Psoas muscle (tissue), 8 donors: ENCODE measurements around the gene MICAL3. TPM values are rescaled to one million over a fixed set of nuclear protein-coding genes. Genes with fewer than 3 reads are reported as not detected.

Experiments
- ATAC-seq, 4 donors: fragments of 200-7000 bp; cut with Tn5 transposase; one replicate each; pipeline ENCODE4 v1.9.1; 2020; ENCODE audit warnings: moderate library complexity in 3 of 4, mild to moderate bottlenecking in 2 of 4
- DNase-seq, 2 donors: peaks; one replicate each; pipeline ENCODE4 v3.0.0-alpha.2; 2020
- H3K27ac ChIP-seq: fragments of 200-600 bp; one replicate; pipeline ENCODE4 v1.8.0; 2022
- H3K27me3 ChIP-seq, 3 donors: fragments of 200-600 bp in 1 of 3; one replicate each; pipeline versions ENCODE4 v1.6.1 to v1.8.0; 2013 to 2022; ENCODE audit warnings: low read length in 2 of 3, mild to moderate bottlenecking in 2 of 3, moderate library complexity in 1 of 3; ENCODE audit not compliant: insufficient read depth in 3 of 3
- H3K36me3 ChIP-seq, 2 donors: fragments of 200-600 bp in 1 of 2; one replicate each; pipeline versions ENCODE4 v1.6.1 to v1.8.0; 2013 to 2022; ENCODE audit warnings: low read depth in 1 of 2, mild to moderate bottlenecking in 1 of 2, moderate library complexity in 1 of 2; ENCODE audit not compliant: insufficient read depth in 1 of 2
- H3K4me1 ChIP-seq: fragments of 200-600 bp; one replicate; pipeline ENCODE4 v1.8.0; 2022
- H3K4me3 ChIP-seq: fragments of 200-600 bp; one replicate; pipeline ENCODE4 v1.8.0; 2022; ENCODE audit warnings: mild to moderate bottlenecking
- H3K9me3 ChIP-seq: fragments of 200-600 bp; one replicate; pipeline ENCODE4 v1.8.0; 2022
- WGBS, 3 donors: extraction: QIAGEN DNeasy Blood & Tissue Kit; methylation state at CpG; one replicate each; pipeline versions ENCODE4 v1.1.6 to v1.1.7; 2013; 5-methylcytosine and 5-hydroxymethylcytosine counted together
- intact Hi-C, 2 donors: fragments of 100-400 bp; cut with DNase I; formaldehyde crosslinking; loops; one replicate each; pipeline versions ENCODE4 v1.11.0 to v1.14.2; 2022
- polyA plus RNA-seq, 3 donors: library from polyadenylated mRNA; stranded (reverse); fragments of 200-250 nt; gene quantifications; one replicate each; pipeline ENCODE4 v1.2.3, GENCODE V29; 2013
- total RNA-seq, 4 donors: library from RNA; stranded (reverse); fragmentation: NEBNext Ultra II Directional in 2 of 4; extraction: Animal tissue kit (Norgen Biotek cat#: 25700) in 2 of 4; gene quantifications; one replicate each; pipeline versions ENCODE4 v1.2.1 to v1.2.4, GENCODE V29; 2021 to 2023
- TF ChIP-seq, protein P1 (sequence below): fragments of 200-600 bp; IDR thresholded peaks from one replicate; pipeline ENCODE4 v1.8.0; 2022; ENCODE audit warnings: antibody characterized with exemption
- donor health status: healthy with polysubstance abuse.
- donor health status: DM: no; HTN: no; CAD: no; lungs with moderate emphysema.
- donor health status: Bipolar disorder and iron deficiency.
- donor health status: healthy.
- donor health status: DM: yes; HTN: yes; CAD: no.
- donor health status: DM: no; HTN: no; CAD: no.
- donor health status: DM: no; HTN: no; CAD: no.
- donor health status: DM: yes; HTN: yes; CAD: no.

MICAL3 gene
- total and polyA plus RNA-seq, 7 donors, result 2.1 to 38.3 (median 15.5) TPM

DNA sequence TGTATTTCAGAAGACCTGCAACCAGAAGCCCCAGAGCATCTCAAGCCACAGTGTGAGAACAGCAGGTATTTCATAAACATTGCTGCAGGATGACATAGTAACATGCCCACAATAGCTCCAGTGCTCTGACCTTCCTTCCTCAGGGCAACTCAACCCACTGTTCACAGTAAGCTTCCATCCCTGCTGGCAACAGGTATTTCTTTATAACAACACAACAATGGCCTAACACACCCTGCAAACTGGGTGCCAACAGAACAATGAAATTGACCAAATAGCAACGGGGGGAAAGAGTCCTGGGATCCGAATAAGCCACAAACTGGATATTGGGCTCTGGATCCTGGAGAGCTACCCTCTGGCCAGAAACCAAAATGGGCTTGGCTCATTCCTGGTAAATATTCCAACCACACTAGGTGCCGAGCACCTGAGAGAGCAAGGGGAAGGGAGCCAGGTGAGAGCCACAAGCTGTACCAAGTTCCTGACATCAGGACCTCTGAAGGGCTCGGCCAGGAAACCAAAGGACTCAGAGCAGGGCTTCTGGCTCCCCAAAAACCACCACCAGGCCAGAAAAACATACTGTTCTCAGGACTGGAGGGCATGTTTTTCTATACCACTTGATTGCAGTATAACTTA lies 99.5 kb downstream of the MICAL3 start:
- DNase-seq, result no peak
- intact Hi-C loops, result no loop called here
- ATAC-seq, result peak in 2 of 4 donors; percentile 21 to 50
- 49 to 60% (median 57%) methylated on average over 4 of the region's 4 CpGs for WGBS, 3 donors
- Histone ChIP-seq H3K27ac (no peak overlapping the region), H3K27me3 (no peaks in the 10 kb centered on the region), H3K4me3 (no peak overlapping the region), H3K9me3 (no peaks in the 10 kb centered on the region), H3K4me1 (peaks cover 62% of the 10 kb centered on the region), H3K36me3 (no peaks in the 10 kb centered on the region)
- TF ChIP-seq, protein P1, sequence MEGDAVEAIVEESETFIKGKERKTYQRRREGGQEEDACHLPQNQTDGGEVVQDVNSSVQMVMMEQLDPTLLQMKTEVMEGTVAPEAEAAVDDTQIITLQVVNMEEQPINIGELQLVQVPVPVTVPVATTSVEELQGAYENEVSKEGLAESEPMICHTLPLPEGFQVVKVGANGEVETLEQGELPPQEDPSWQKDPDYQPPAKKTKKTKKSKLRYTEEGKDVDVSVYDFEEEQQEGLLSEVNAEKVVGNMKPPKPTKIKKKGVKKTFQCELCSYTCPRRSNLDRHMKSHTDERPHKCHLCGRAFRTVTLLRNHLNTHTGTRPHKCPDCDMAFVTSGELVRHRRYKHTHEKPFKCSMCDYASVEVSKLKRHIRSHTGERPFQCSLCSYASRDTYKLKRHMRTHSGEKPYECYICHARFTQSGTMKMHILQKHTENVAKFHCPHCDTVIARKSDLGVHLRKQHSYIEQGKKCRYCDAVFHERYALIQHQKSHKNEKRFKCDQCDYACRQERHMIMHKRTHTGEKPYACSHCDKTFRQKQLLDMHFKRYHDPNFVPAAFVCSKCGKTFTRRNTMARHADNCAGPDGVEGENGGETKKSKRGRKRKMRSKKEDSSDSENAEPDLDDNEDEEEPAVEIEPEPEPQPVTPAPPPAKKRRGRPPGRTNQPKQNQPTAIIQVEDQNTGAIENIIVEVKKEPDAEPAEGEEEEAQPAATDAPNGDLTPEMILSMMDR, result no peak

GRCh38 chr22:17924076-17924475 lies 100.3 kb downstream of the MICAL3 start:
- H3K36me3 ChIP-seq, result no peaks in the 10 kb centered on the region
- ATAC-seq (no peak), DNase-seq (no peak)
- TF ChIP-seq, protein P1, result no peak
- no peak overlapping the region for H3K4me3 ChIP-seq
- peaks cover 69% of the 10 kb centered on the region for H3K4me1 ChIP-seq
- H3K9me3 ChIP-seq, result no peaks in the 10 kb centered on the region
- 64 to 79% (median 73%) methylated on average over 7 of the region's 7 CpGs for WGBS, 3 donors
- intact Hi-C loops, result no loop called here
- H3K27ac ChIP-seq, result peak overlapping the region; percentile 30
- no peaks in the 10 kb centered on the region for H3K27me3 ChIP-seq

DNA sequence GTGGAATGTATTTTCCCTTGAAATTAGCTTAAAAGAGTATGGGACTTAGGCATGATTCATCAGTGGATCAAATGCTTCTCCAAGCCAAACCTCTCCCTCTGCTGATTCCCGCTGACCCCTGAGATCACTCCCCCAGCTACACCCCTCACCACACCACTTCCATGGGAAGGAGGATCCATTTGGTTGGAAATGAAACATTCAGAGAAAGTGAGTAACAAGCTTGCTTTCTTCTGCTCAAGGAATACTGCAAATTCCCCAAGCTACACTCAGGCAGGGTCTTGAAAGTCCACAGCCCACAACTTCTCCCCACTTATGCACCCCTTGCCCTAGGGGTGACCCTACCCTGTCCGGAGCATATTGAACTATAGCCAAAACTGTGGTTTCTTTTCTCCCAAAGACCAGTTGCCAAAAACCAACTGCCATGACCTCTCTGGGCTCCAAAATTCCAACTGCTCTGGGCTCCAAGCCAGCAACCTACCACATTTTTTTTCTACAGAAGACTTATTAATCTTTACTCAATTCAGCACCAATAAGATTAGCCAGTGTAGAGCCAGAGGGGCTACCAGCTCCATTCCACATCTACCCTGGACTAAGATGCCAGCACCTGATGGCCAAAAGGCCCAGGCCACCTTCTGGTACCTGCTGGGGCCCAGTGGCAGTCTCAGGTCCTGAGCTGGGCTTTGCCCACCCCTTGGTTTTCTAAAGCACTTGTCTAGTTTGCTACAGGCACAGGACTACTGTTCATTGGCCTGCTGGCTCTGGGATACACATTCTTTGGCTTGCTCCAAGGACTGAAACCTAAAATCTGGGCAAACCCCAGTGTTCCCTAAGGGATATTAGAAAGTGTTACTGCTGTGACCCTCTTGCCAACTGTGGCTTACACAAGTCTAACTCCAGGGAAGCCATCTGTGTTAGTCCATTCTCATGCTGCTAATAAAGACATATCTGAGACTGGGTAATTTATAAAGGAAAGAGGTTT lies 101.1 kb downstream of the MICAL3 start:
- intact Hi-C loops, result no loop called here

GRCh38 chr22:17921871-17922821 lies 102.2 kb downstream of the MICAL3 start:
- Histone ChIP-seq H3K27ac (peak overlapping the region; percentile 59), H3K9me3 (no peaks in the 10 kb centered on the region), H3K27me3 (no peaks in the 10 kb centered on the region), H3K36me3 (no peaks in the 10 kb centered on the region), H3K4me1 (peaks cover 89% of the 10 kb centered on the region), H3K4me3 (no peak overlapping the region)
- intact Hi-C loops, result no loop called here
- TF ChIP-seq, protein P1, result no peak
- DNase-seq (no peak), ATAC-seq (no peak)
- 68 to 84% (median 70%) methylated on average over 14 of the region's 14 CpGs for WGBS, 3 donors

More for the DNA sequence above, 101.1 kb downstream of the MICAL3 start:
- no peak for DNase-seq
- TF ChIP-seq, protein P1, result no peak
- 27 to 37% (median 33%) methylated on average over 2 of the region's 2 CpGs for WGBS, 3 donors
- H3K36me3 ChIP-seq, result no peaks in the 10 kb centered on the region
- H3K27me3 ChIP-seq, result no peaks in the 10 kb centered on the region
- no peak for ATAC-seq
- peak overlapping the region; percentile 30 for H3K27ac ChIP-seq
- H3K9me3 ChIP-seq, result no peaks in the 10 kb centered on the region
- H3K4me3 ChIP-seq, result no peak overlapping the region
- H3K4me1 ChIP-seq, result peaks cover 78% of the 10 kb centered on the region
